Omental fat pad (tissue), 4 donors: ENCODE results near the gene SRP72. TPM values are rescaled to one million over a fixed set of nuclear protein-coding genes. Genes with fewer than 3 reads are reported as not detected.

Experiments used
- ATAC-seq: fragments of 150-250 bp; one replicate; pipeline ENCODE4 v1.9.1; 2016; ENCODE audit warnings: mild to moderate bottlenecking, moderate library complexity; ENCODE audit not compliant: low FRiP score
- DNase-seq: peaks from one replicate; pipeline ENCODE4 v3.0.0-alpha.2; 2019; ENCODE audit warnings: low spot score
- total RNA-seq, 4 donors: library from RNA; depleted of rRNA; stranded (reverse); fragments of >200 nt; gene quantifications; one replicate each; pipeline ENCODE4 v1.1.0, GENCODE V29; 2016
- TF ChIP-seq, protein P1 (sequence below), 3 donors: fragments of 450-650 bp; IDR thresholded peaks; one replicate each; pipeline ENCODE4 v1.5.1; 2016 to 2017; ENCODE audit warnings: antibody characterized with exemption in 3 of 3, mild to moderate bottlenecking in 3 of 3, moderate library complexity in 2 of 3

SRP72 gene
- total RNA-seq, 4 donors from 2014 or later: 54.2 to 91.6 (median 63.6) TPM

DNA sequence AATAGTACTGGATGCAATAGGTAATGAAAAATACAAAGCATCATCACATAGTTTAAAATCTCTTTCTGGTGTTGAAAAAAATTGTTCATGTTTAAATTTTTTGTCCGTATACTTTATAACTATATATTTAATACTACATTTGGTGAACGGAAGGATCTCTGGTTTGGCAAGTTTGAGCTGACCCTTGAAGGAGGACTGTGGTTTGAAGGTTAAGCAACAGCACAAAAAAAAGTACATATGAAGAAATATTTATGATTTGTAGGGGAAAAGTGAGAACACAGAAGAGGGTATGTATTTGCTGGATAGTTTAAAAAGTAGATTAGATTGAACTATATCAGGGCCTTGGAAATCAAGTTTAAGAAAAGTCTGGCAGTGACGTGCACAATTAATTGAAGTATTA, 13.3 kb downstream of the SRP72 start:
- TF ChIP-seq, protein P1, sequence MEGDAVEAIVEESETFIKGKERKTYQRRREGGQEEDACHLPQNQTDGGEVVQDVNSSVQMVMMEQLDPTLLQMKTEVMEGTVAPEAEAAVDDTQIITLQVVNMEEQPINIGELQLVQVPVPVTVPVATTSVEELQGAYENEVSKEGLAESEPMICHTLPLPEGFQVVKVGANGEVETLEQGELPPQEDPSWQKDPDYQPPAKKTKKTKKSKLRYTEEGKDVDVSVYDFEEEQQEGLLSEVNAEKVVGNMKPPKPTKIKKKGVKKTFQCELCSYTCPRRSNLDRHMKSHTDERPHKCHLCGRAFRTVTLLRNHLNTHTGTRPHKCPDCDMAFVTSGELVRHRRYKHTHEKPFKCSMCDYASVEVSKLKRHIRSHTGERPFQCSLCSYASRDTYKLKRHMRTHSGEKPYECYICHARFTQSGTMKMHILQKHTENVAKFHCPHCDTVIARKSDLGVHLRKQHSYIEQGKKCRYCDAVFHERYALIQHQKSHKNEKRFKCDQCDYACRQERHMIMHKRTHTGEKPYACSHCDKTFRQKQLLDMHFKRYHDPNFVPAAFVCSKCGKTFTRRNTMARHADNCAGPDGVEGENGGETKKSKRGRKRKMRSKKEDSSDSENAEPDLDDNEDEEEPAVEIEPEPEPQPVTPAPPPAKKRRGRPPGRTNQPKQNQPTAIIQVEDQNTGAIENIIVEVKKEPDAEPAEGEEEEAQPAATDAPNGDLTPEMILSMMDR (IDR thresholded peaks at IDR 0.05): no peak
- DNase-seq: no peak
- no peak for ATAC-seq

DNA sequence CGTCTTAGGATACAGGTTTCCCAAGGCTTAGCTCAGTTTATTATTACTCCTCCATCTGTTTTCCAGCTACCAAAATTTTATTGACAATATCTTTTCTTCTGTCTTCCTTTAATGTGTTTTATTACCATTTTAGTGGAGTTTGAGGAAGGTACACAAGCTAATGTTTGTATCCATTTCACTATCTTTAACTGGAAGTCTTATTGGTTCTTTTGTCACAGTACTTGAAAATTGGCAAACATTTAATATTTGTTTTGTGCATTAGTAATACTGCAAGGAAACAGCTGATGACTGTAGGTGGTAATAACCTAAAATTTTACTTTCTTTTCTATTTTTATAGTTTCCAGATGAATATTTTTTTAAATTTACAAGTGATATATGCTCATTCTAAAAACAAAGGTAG, 28.8 kb downstream of the SRP72 start:
- DNase-seq (no peak), ATAC-seq (no peak)
- TF ChIP-seq, protein P1 (IDR thresholded peaks at IDR 0.05): no peak

DNA sequence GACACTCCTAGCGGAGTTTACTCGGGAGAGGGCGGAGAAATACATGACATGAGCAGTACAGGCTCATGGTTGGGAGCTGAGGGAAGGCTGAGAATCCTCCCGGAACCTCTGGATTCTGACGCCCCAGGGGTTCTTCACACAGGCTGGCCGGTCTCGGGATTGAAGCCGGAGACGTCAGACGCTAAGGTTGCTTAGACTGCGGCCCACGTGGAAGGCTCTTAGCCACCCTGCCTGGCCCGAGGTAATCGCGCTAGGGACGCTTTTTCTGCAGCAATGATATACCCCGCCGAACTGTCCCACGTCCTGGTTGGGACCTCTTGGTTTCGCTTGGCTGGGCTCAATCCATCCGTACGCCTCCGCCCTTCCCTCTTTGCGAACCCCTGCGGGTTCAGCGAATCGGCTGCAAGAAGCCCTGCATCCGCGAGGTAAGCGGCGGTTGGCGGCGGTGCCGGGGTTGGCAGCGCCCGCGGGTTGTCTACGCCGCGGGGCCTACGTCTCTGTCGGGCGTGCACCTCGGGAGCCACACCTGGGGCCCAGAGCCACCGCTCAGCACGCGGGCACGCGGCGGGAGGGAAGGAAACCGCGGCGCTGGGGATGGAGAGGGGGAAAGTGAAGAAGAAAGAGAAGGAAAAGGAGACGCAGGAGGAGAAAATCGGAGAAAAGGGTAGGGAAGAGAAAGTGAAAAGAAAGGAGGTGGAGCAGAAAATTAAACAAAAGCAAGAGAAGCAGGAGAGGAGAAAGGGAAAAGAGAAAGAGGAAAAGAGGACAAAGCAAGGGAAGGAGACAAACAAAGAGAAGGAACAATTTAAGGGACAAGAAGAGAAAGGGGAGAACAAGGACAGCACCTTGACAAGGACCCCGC, 38.1 kb downstream of the SRP72 start, which contains the start of gene ARL9:
Gene ARL9, plus strand, starts transcription at position 523 of the 862 bp plus-strand sequence. Its CDS starts 72 bp downstream, at position 595.
- TF ChIP-seq, protein P1 (IDR thresholded peaks at IDR 0.05): no peak
- DNase-seq (no peak), ATAC-seq (peak; percentile 89)

DNA sequence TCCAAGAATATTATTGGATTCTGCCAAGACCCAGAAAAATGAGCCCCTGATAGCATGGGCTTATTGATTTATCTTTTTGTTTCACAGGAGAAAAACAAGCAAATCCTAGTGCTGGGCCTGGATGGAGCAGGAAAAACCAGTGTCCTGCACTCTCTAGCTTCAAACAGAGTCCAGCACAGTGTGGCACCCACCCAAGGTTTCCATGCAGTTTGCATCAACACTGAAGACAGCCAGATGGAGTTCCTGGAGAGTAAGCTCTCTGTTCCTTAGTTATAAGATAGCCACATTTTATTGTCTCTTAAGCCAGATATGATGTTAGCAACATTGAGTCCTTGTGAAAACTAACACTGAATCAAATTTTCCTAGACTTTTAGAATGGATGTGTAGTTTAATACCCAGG, 43.7 kb downstream of the SRP72 start:
- DNase-seq (no peak), ATAC-seq (no peak)
- TF ChIP-seq, protein P1 (IDR thresholded peaks at IDR 0.05): no peak

DNA sequence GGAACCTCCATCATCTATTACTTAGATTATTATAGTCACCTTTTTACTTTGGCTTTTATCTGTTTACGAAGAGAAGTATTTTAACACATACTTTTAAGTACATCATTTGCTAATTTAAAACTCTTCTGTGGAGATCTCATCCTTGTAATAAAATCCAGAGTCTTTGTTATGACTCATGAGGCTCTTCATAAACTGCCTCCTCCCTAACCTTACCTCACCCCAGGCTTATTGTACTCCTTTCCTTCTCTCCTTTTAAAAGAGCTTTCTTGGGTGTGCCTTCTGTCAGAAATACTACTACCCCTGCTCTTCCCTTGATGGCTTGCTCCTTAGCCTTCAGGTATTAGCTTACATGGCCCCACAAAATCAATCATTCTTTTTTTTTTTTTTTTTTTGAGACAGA, 44.7 kb downstream of the SRP72 start:
- ATAC-seq: no peak
- TF ChIP-seq, protein P1 (IDR thresholded peaks at IDR 0.05): no peak
- DNase-seq: no peak

DNA sequence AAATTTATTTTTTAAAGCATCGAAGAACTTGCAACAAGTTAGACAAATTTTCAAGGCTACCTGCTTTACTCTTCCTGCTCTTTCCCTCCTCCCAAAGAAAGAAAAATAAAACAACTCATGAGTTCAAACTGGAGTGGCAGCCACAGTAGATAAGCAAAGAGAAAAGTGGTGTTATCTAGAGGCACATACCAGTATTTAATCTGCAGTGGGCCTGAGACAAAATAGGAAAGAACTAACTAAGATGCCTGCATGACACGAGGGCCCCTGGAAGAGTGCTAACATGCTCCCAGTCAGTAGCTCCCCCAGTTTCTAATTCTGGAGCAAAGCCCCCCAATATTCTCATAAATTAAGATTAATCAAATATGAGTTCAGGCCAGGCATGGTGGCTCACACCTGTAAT, 46.1 kb downstream of the SRP72 start:
- ATAC-seq: no peak
- no peak for DNase-seq
- TF ChIP-seq, protein P1 (IDR thresholded peaks at IDR 0.05): no peak
